Testis (tissue), 3 donors: ENCODE measurements around the gene CHERP. TPM values are rescaled to one million over a fixed set of nuclear protein-coding genes. Genes with fewer than 3 reads are reported as not detected.
A peak's percentile ranks its signal among the peaks of the same experiment; 100 is the strongest.

Source experiments
- DNase-seq: peaks from one replicate; pipeline ENCODE4 v3.0.0-alpha.2; 2019
- H3K27ac ChIP-seq, 2 donors: fragments of 200-600 bp; sonication (generic); one replicate each; pipeline ENCODE4 v1.5.1; 2019
- H3K27me3 ChIP-seq: fragments of 200-600 bp; sonication (generic); one replicate; pipeline ENCODE4 v1.5.1; 2019
- H3K36me3 ChIP-seq: fragments of 200-600 bp; sonication (generic); one replicate; pipeline ENCODE4 v1.5.1; 2017; ENCODE audit warnings: low read depth; ENCODE audit errors: missing control alignments
- H3K4me1 ChIP-seq: fragments of 200-600 bp; sonication (generic); one replicate; pipeline ENCODE4 v1.5.1; 2019
- H3K4me3 ChIP-seq, 2 donors: fragments of 200-600 bp; sonication (generic); one replicate each; pipeline ENCODE4 v1.5.1; 2017 to 2019
- H3K9me3 ChIP-seq: fragments of 200-600 bp; sonication (generic); one replicate; pipeline ENCODE4 v1.5.1; 2017
- POLR2A ChIP-seq: fragments of 450-650 bp; IDR thresholded peaks from one replicate; pipeline ENCODE4 v1.6.1; 2017; ENCODE audit warnings: antibody characterized with exemption, mild to moderate bottlenecking, moderate library complexity
- WGBS, 2 donors: methylation state at CpG; one replicate each; pipeline ENCODE4 v1.1.5; 2018; 5-methylcytosine and 5-hydroxymethylcytosine counted together
- intact Hi-C: fragments of 100-400 bp; cut with DNase I; formaldehyde crosslinking; loops from one replicate; pipeline ENCODE4 v1.15.1; 2023; ENCODE audit warnings: low total_unique reads
- polyA plus RNA-seq: library from polyadenylated mRNA; stranded (reverse); fragments of 350-450 nt; fragmentation: Illumina TruSeq; extraction: RNeasy Lipid Tissue Mini Kit (QIAGEN cat#74804); gene quantifications from one replicate; pipeline ENCODE4 v1.2.3, GENCODE V29; 2014; ENCODE audit warnings: low read depth, low replicate concordance; ENCODE audit not compliant: insufficient read depth
- total RNA-seq, 2 donors: library from RNA; depleted of rRNA; stranded (reverse); fragments of >200 nt; gene quantifications; one replicate each; pipeline ENCODE4 v1.2.3, GENCODE V29; 2016
- TF ChIP-seq, protein P1 (sequence below), 3 experiments: fragments of 450-650 bp in 2 of 3; fragments of 200-600 bp in 1 of 3; sonication (generic) in 1 of 3; IDR thresholded peaks; one replicate each; pipeline ENCODE4 v1.5.1; 2016 to 2019; ENCODE audit warnings: antibody characterized with exemption in 3 of 3, mild to moderate bottlenecking in 2 of 3, moderate library complexity in 1 of 3

CHERP gene
- total and polyA plus RNA-seq, 3 donors from 2014 or later, result 46.5 to 51.3 (median 49.3) TPM

DNA sequence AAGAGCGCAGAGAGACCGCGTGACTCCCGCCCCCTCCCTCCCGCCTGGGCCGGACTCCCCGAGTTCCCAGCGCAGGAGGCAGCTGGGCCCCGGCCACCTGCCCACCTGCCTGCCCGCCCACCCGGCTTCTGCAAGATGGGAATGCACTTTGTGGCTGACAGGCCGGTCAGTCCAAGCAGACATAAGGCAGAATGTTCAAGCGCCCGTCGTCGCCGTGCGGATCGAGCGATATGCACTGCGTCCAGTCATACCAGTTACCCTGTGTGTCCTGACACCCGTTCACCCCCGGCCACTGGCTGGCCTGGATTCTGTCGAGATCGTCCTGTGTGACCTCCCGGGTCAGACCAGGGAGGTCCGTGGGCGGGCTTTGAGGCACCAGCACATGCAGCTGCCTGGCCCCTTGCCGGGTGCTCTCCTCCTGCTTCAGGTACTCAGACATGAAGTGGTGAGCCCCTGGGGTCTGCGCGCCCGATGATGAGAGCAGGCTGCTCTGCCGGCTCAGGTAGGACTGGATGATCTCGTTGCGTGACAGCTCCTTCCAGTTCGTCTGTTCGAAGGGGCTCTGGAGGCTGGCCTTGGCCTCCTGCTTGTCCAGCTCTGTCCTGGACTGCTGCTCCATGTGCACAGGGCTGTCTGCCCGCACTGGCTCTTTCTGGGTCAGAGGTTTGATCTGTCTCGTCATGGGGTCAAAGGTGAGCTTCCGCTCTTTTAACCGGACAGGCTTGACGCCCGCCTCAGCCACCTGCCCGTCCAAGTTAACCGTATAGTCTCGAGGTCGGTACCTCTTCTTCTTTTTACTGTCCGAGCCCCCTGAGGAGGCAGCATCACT lies 33.8 kb upstream of the CHERP start:
- WGBS, 2 donors, result 73 to 82% methylated on average over 29 to 45 of the region's 48 CpGs

DNA sequence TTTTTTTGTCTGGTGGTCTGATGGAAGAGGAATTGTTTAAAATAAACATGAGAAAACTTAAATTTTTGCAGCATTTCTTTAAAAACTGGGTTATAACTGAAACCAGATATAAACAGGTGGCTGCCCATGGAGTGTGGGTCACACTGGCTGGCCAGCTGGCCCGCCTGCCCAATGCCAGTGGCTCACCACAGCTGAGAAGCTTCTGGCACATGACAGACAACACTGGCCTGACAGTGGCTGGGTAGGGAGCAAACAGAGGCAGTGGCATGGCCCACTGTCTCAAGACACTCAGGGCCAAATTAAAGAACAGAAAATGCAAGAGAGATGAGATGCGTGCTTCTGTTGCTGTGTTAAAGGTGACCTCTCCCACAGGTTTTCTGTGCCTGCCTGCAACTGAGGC lies 33.0 kb upstream of the CHERP start:
- DNase-seq, result no peak
- H3K27ac ChIP-seq, result no peak overlapping the region
- H3K36me3 ChIP-seq, result no peaks in the 10 kb centered on the region
- 81 to 90% methylated on average over 2 of the region's 2 CpGs for WGBS, 2 donors
- peaks cover 21% of the 10 kb centered on the region for H3K4me1 ChIP-seq
- no peaks in the 10 kb centered on the region for H3K9me3 ChIP-seq
- intact Hi-C loops, result no loop called here
- TF ChIP-seq POLR2A, result no peak
- TF ChIP-seq, protein P1, sequence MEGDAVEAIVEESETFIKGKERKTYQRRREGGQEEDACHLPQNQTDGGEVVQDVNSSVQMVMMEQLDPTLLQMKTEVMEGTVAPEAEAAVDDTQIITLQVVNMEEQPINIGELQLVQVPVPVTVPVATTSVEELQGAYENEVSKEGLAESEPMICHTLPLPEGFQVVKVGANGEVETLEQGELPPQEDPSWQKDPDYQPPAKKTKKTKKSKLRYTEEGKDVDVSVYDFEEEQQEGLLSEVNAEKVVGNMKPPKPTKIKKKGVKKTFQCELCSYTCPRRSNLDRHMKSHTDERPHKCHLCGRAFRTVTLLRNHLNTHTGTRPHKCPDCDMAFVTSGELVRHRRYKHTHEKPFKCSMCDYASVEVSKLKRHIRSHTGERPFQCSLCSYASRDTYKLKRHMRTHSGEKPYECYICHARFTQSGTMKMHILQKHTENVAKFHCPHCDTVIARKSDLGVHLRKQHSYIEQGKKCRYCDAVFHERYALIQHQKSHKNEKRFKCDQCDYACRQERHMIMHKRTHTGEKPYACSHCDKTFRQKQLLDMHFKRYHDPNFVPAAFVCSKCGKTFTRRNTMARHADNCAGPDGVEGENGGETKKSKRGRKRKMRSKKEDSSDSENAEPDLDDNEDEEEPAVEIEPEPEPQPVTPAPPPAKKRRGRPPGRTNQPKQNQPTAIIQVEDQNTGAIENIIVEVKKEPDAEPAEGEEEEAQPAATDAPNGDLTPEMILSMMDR (IDR thresholded peaks at IDR 0.05), result no peak
- H3K4me3 ChIP-seq, result no peak overlapping the region
- no peaks in the 10 kb centered on the region for H3K27me3 ChIP-seq

More for the DNA sequence above, 33.8 kb upstream of the CHERP start:
- H3K27ac ChIP-seq, result no peak overlapping the region
- H3K4me1 ChIP-seq, result peaks cover 27% of the 10 kb centered on the region
- H3K27me3 ChIP-seq, result no peaks in the 10 kb centered on the region
- no peak for TF ChIP-seq POLR2A
- TF ChIP-seq, protein P1 (IDR thresholded peaks at IDR 0.05), result no peak
- H3K36me3 ChIP-seq, result no peaks in the 10 kb centered on the region
- no peak for DNase-seq
- H3K4me3 ChIP-seq, result no peak overlapping the region
- H3K9me3 ChIP-seq, result no peaks in the 10 kb centered on the region
- intact Hi-C loops, result no loop called here

DNA sequence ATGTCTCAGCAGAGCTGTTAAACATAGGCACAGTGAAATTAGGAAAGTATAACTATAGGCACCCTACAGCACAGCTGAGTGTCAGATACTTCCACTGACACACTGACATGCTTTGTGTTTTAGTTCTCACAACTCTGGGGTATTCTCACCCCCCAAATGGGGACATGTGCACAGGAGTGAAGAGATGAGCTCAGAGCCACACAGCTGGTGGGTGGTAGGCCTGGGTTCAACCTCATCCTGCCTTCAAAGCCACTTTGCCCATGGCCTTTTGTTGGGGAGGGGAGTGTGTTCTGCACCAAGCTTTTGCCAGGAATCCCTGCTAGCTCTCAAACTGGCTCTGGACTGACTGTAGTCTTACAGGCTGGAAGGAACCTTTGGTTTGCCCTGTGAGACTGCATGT lies 31.7 kb upstream of the CHERP start:
- no peak for DNase-seq
- Histone ChIP-seq H3K27me3 (no peaks in the 10 kb centered on the region), H3K27ac (no peak overlapping the region), H3K4me1 (peaks cover 8% of the 10 kb centered on the region), H3K4me3 (no peak overlapping the region), H3K36me3 (no peaks in the 10 kb centered on the region), H3K9me3 (no peaks in the 10 kb centered on the region)
- TF ChIP-seq, protein P1 (IDR thresholded peaks at IDR 0.05), result no peak
- no peak for TF ChIP-seq POLR2A
- intact Hi-C loops, result no loop called here

DNA sequence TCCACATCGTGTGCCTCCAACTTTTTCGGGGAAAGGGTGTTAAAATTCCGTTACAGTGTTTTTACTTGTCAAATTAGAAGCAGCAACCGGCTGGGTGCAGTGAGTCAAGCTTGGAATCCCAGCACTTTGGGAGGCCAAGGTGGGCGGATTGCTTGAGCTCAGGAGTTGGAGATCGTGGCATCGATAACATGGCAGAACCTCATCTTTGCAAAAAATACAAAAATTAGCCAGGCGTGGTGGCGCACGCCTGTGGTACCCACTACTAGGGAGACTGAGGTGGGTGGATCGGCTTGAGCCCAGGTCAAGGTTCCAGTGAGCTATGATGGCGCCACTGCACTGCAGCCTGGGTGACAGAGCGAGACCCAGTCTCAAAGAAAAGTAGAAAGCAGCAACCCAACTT lies 31.1 kb upstream of the CHERP start:
- WGBS, 2 donors, result 39 to 50% methylated on average over 13 of the region's 13 CpGs
- Histone ChIP-seq H3K27ac (peak overlapping the region in 1 of 2 donors; percentile 82), H3K4me3 (peak overlapping the region; percentile 83 to 92), H3K9me3 (no peaks in the 10 kb centered on the region), H3K36me3 (no peaks in the 10 kb centered on the region), H3K27me3 (no peaks in the 10 kb centered on the region), H3K4me1 (peaks cover 7% of the 10 kb centered on the region)
- DNase-seq, result no peak
- intact Hi-C loops, result no loop called here
- TF ChIP-seq, protein P1 (IDR thresholded peaks at IDR 0.05), result no peak
- TF ChIP-seq POLR2A, result no peak
